HG02759 (cell line): ENCODE data around the gene ARAP1.

ENCODE experiments used
- ATAC-seq: cut with Tn5 transposase; IDR thresholded peaks from one replicate; pipeline ENCODE4 v1.9.1; 2021; ENCODE audit warnings: mild to moderate bottlenecking, moderate library complexity; ENCODE audit not compliant: unreplicated experiment

ARAP1 gene

DNA sequence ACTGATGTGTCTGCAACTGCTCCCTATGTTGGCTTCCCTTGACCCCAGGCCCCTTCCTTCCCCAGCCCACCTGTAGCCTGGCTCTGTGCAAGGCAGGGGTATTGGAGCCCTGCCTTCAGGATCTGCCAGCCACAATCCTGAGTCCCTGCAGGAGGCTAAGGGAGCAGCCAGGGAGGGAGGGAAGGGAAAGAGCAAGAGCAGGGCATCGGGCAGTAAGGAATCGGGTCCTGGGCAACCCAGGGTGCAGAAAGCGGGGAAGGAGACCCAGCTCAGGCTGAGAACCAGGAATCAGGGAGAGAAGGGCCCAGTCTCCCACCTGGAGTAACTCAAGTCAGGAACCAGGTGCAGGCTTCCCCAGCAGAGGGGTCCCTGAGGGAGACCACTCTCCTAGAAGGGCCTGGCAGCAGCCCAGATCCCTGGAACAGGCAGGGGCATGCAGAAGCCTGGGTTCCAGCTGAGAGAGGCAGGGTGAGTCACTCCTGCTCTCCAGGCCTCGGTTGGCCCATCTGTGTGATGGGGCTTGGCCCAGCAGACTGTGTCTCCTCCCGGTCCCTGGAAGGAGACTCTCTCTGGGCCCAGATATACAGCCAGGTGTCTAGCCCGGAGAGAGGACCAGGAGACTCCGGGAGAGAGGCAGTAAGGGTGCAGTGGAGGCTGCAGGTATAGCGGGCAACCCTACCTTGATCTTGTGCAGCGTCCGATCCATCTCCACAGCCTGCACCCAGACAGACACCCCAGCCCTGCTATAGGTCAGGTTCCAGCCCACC, 28.3 kb upstream of the ARAP1 start:
- no peak for ATAC-seq

DNA sequence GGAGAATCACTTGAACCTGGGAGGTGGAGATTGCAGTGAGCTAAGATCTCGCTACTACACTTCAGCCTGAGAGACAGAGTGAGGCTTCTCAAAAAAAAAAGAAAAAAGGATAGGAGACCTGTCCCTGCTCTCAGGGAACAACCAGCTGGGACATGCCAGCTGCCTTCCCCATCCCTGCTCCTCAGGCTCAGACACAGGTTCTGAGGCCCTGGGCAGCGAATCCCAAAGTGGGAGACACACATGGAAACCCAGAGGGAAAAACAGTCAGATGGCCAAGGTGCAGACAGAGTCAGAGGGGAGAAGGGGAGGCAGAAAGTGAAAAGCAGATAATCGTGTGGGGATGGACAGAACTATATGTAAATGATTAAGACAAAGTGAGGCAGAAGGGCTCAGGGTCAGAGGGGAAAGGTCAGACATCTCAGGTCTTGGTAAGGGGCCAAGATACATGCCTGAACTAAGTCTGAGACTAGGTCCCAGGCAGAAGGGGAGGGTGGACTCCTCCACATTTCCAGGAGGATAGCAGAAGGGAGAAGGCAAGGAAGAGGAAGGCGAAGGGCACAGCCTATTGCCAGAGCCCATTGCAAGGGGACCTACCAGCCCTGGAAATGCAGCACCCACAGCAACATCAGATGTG, 27.4 kb upstream of the ARAP1 start:
- no peak for ATAC-seq

DNA sequence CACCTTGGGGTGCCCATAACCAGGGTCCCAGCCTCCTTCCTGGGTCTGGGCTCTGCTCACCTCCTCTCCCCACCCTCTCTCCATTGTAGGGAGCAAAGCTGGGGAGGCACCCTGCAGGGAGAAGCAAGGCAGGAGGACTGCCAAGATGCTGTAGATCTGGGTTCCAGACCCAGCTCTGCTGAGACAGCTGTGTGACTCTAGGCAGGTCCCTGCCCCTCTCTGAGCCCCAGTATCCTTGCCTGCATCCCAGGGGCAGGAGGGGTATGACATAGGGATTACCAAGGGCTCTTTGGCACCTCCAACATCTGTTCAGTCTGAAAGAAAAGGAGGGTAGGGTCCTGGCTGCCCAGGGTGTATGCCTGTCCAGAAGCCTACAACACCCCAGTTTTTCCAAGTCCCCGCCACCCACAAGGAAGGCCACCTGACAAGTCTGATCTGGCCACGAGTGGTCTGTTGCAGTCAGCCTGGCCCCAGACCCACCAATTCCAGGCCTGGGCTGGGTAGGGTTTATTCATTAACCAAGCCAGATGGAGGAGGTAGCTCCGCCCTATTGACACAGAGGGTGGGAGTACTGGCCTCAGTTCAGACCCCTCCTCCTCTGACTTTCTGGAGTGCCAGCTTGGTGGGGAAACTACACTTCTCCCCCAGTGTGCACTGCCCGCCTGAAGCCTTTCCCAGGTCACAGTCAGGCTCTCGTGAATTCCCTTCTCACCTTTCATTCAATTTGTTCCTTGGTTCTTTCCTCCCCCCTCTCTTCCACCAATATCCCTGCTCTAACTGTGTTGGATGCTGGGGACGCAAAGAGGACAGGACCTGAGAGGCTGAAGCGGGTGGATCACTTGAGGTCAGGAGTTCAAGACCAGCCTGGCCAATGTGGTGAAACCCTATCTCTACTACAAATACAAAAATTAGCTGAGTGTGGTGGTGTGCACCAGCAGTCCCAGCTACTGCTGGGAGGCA, 26.6 kb upstream of the ARAP1 start:
- ATAC-seq = no peak

DNA sequence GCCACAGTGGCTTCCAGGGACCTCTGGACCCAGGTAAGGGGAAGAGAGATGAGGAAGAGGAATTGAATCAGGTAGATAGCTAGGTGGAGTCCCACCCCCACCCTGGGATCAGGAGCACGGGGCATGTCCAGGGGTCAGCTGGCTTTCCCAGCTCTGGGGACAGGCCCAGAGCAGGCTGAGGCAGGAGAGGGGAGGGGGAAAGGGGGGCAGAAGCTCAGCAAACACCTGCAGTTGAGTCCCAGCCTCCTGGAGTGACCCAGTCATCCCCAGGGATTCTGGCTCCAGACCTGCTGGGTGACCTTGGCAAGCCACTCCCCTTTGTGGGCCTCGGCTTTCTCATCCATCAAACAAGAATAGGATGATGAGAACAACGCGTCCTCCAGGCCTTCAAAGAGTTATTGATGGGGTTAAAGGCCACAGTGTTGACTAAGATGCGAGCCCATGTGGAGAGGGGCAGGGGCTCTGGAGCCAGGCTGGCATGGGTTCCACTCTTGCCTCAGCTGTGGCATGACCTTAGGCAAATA, 25.6 kb upstream of the ARAP1 start:
- no peak for ATAC-seq

DNA sequence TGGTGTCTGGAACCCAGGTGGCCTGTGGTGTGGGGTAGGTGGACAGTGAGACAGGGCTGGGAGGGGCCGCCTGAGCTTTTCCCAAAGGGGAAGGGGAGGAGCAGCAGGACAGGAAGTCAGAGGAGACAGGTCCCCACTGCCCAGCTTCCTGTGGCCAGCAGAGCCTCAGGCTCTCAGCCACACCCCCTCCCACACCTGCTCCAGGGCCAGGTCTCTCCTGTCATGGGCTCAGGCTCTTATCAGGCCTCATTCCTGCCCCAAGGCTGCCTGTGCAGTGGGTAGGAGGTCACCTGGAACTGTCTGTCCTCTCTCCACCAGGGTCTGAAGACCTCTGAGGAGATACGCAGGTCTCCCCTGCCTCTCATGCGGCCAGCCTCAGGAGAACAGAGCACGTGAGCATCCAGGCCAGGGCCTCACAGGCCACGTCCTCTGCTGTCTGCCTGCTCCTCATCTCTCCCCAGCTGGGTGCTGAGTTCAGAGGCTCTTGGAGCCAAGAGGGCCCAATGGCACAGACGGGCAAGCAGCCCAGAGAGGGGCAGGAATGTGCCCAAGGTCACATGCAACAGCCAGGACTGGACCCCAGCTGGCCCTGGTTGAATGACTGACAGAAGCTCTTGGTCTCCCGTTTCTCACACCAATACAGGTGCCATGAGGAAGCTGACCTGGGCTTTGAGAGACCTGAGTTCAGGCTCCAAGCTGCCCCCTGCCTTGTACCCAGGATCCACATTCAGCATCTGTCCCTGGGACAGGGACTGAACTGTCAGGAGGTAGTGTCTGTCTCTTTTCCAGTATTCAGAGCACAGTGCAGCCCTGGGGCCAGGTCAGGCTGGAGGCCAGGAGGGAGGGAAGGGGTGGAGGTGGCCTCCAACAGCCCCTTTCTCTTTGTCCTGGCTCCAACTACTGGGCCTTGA, 24.9 kb upstream of the ARAP1 start:
- no peak for ATAC-seq

DNA sequence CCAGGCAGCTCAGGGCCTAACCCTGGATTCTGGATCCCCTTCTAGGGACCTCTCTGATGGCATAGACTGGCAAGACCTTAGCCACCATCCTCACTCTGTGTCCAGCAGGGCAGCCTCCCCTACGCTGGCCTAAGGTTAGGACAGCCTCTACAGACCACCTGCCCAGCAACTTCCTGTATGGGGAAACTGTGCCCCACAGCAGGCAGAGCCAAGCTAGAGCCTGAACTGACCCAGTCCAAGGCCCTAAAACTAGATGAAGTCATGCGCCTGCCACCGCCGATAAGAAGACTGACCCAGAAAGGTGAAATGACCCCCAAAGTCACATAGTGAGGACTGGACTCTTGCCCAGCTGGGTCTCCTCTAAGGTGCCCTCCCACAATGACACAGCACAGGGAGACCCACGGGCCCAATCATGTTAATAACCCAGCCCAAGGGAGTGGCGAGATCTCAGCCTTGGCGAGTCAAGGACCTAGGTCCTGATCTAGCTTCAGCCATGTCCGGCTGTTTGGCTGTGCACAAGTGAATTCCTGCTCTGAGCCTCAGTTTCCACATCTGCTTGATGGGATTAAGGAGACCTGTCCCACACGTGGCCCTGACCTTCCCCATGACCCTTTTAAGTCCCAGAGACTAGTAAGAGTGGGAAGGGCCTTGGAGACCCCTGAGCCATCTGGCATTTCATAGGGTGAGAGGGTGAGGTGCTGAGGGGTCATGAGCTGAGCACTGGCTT, 24.1 kb upstream of the ARAP1 start:
- ATAC-seq = no peak

DNA sequence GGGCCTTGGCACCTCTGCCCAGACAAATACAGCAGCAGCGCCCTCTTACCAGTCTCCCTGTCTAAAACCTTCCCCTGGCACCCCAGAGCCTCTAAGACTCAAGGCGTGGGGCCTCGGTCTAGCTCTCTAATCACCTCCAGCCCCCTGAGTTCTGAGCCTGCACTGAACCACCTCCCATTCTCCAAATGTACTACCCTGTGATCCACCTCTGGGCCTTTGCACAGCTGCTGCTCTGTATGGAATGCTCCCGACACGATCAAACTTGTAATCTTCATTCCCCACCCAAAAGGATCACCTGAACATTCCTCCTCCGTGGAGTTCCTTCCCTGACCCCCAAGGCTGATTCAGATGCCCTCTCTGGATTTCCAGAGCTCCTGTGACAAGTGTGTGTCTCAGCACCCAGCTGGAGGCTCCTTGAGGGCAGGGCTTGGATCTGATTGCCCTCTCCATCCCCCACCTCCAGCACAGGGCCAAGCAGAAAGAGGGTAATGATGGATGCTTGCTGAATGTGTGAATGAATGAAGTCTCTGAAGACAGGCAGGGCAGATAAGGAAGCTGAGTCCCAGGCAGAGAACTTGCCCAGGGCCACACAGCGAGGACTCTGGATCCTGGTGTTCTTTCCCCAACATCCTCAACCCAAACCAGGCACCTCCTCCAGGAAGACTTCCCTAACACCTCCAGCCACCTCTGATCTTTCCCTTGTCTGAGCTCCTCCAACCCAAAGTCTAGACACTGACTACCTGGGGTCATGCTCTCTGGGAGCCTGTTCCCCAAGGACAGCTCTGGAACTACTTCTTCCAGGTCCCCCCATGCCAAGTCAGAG, 23.3 kb upstream of the ARAP1 start:
- ATAC-seq = no peak

DNA sequence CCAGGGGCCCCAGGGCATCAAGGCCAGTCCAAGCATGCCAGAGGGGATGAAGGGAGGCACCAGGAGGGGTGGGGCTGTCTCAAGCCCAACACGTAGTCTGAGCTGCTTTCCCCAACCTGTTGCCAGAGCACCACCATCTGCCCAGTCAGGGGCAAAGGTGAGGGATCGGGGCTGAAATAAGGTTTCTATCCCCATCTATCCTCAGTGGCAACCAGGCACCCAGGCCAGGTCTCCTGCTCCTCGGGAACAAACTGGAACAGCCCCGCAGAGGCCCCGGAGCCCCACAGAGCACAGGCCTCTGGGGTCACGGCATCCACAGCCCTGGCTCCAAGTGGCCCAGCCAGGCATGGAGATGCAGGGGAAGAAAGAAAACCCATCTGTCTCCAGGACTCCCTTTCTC, 22.3 kb upstream of the ARAP1 start:
- ATAC-seq = no peak

DNA sequence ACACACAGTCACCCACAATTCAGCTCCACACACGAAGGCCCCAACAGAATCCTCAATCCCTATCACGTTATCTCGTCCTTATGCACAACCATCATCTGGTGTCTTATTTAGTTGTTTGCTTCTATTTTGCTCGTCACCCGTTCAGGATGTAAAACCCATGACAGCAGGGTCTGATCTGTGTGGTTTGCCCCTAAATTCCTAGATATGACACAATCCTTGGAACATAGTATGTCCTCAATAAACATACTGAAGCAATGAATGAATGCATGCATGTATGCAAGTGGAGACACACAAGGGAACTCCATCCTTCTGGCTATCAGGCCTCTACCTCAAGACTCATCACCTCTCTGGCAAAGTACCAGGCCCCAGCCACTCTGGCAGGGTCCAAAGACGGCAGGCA, 21.5 kb upstream of the ARAP1 start:
- ATAC-seq = no peak

DNA sequence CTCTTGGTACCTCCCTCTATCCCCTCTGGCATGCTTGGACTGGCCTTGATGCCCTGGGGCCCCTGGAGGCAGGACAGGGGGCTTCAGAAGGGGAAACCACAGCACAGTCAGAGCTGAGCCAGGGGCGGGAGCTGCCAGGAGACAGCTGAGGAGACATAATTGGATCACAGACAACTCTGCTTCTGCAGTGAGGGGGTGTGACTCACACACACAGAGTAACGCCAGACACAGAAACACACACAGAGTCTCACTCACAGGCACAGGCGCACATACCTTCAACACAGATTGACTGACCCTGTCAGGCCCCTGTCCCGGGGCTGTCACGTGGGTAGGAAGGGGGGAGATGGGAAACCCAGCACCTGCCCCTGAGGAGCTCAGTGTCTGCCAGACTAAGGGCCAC, 21.1 kb upstream of the ARAP1 start:
- no peak for ATAC-seq

DNA sequence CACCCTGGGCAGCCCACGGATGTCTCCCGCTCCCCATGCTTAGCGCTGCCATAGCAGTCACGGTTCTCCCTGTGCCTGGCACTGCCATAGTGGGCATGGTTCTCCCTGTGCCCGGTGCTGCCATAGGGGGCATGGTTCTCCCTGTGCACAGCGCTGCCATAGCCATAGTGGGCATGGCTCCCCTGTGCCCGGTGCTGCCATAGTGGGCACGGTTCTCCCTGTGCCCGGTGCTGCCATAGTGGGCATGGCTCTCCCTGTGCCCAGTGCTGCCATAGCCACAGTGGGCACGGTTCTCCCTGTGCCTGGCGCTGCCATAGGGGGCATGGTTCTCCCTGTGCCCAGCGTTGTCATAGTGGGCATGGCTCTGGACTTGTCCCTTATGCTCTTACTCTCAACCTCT, 19.9 kb upstream of the ARAP1 start:
- ATAC-seq = no peak

DNA sequence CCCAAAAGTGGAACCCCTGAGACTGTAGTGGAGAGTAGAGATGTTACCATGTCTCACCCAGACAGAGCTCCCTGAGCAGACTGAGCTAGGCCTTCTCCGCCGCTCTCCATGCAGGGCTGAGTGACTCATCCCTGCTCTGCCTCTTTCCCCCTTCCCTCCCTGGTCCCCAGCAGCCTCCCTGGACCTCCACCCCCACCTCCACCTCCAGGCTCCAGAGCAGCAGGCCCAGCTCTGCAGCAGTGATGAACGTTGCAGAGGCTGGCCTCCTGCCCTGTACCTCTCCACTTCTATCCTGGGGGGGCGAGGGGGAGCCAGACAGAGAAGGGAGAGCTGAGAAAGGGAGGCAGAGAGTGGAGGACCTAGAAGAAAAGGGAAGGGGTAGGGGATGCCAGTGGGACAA, 19.3 kb upstream of the ARAP1 start:
- ATAC-seq = no peak

DNA sequence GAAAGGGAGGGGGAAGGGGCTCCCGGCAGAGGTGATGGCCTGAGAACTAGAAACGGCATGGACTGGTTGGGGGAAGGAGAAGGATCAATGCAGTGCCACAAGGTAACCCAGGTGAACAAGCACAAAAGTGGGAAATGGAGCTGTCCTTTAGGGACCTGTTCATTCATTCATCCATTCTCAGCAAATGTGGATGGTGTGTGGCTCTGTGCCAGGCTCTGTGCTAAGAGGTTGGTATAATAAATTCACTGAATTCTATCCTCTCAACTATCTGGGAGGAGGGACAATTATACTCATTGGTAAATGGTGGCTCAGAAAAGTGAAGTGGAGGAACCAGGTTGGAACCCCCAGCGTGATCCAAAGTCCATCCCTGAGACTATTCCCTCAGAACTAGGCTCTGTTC, 18.6 kb upstream of the ARAP1 start:
- ATAC-seq = no peak

DNA sequence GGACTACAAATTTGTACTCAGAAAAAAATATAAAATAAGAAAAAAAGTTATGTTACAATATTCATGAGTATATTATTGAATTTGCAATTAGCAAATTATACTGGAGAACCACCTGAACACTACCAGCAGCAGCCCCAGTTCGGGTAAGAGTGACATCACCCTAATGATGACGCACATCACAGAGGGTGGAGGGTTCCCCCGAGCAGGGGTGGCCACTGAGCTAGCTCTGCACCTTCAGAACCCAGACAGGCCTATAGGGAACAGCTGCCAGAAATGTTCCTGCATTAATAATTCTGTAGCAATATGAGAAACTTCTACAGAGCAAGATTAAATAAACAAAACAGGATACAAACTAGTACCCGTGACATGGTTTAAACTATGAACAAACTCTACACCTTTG, 17.5 kb upstream of the ARAP1 start:
- ATAC-seq = no peak

DNA sequence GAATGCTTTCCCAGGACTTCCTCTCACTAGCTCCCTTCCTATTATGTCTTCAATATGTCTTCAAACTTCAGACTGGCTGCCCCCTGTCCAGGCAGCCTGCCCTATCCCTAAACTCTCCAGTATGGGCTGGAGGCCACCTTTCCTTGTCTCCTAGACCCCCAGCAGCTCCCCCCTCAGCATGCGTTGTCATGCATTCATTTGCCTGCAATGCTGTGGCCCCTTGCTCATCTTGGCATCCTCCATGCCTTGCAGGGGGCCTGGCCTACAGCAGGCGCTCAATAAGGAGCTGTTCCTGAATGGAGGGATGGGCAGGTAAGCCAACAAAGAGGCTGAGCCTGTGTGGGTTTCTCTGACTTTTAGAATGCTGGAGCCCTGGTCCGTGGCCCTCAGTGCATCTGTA, 16.4 kb upstream of the ARAP1 start:
- ATAC-seq = no peak

DNA sequence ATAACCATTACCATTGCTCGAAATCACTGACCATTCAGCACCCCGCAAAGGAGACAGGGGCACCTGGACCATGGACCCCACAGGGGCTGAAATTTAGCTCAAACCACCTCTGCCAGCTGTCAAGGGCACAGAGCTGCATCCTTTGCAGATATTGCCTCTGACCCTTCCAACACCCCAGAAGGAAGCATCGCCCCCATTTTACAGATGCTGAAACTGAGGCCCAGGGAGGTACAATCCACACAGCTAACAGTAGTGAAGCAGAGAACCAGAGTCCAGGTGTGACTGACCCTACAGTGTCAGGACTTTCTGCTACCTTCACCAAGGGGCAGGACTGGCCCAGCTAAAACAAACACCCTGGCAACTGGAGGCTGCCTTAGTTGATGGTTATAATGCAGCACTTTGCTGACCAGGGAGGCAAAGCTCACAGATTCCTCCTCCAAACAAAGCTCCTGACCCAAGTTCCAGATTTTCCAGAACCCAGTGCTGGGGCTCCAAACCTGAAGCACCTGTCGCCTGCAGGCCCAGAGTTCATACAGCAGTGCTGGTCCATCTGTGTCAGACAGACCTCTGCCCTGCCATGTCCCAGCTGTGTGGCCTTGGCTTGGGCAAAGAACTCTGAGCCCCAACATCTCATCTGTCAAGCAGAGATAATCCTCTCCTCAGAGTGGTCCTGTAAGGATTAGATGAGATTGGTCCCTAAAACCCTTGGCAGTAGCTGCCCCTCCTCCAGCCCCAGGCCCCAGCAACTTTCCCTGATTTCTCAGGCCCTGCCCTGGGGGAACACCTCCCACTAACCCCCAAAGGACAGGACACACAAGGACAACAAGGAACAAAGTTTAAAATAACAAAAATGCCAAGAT, 15.2 kb upstream of the ARAP1 start:
- ATAC-seq = no peak

DNA sequence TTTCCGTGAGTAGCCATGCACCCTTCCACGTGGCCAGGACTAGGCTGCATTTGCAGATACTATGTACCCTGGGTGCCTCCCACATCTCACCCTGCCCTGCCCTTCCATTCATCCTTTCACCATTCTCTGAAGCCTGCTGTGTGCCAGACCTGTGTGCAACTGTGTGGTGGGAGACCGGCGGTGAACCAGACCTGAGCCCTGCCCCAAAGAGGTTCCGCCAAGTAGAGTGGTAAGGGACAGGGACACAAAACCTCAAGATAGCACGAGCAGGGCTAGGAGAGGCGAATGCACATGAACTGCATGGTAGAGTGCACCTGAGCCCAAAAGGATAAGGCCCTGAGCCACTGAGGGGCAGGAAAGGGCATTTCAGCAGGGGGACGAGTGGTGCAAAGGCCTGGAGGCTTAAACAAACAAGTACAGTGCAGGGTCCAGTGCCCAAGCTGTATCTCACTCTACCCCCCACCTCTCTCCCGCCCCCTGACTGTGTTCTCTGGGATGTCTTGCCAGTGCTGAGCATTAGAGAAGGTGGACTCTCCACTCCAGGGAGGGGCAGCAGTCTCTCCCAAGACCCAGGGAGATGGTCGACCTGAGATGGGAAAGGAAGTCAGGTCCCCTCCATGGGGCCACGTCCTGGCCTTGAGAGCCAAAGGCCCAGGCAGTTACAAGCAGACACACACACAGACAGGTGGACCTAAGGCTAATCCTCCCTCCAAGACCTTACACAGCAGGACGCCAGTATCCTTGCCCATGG, 14.1 kb upstream of the ARAP1 start:
- ATAC-seq = no peak
